COLO668 (cell line): ENCODE results near the gene MMP26.
"Not testable (repeated sequence)": the region's sequence is repeated elsewhere in the genome, so short reads cannot be mapped to it uniquely, and the experiment has no call there.

Source experiments
- DNase-seq: peaks from one replicate; lab custom pipeline; 2025; ENCODE audit not compliant: unreplicated experiment; lab: John Stamatoyannopoulos, UW

MMP26 gene

DNA sequence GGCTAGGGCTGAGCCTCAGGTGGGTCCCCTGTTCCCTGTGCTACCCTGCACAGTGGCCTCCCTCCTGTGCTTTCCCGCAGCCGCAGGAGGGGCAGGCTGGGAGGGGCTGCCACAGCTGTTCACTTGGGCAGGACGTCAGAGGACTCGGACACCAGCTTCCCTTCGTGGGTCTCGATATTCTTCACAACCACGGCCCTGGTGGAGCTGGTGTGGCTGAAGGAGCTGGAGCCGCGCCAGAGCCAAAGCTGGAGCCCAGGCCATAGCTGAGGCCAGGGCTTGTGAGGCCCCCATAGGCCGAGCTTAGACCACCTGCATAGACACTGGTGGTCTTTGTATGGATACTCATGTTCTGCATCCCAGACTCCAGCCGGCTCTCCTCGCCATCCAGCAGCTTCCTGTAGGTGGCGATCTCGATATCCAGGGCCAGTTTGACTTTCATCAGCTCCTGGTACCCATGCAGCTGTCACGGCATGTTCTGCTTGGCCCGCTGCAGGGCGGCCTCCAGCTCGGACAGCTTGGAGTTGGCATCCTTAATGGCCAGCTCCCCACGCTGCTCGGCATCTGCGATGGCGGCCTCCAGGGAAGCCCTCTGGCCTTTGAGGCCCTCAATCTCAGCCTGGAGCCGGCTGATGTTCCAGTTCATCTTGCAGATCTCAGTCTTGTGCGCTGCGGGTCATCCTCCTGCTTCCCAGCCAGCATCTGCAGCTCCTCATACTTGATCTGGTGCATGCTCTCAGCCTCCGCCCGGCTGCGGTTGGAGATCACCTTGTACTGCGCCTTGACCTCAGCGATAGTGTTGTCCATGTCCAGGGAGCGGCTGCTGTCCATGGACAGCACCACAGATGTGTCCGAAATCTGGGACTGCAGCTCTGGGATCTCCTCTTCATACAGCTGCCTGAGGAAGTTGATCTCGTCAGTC is 18.3 kb downstream of the MMP26 start:
- not testable (repeated sequence) for DNase-seq

DNA sequence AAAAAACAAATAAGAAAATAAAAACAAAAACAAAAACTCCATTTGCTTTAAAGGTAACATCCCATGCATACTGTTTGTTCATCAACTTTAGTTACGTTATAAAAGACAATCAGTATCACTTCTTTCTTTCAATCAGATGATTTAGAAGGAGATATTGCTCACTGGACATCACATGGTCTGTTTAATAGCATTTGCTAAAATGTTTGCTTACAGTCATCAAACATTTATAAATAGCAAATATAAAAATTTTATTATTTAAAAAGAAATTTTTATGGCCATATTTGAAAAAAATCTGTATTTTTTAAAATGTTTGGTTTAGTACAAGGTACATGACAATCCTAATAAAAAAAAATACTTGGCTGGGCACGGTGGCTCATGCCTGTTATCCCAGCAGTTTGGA is 22.6 kb downstream of the MMP26 start:
- no peak for DNase-seq

DNA sequence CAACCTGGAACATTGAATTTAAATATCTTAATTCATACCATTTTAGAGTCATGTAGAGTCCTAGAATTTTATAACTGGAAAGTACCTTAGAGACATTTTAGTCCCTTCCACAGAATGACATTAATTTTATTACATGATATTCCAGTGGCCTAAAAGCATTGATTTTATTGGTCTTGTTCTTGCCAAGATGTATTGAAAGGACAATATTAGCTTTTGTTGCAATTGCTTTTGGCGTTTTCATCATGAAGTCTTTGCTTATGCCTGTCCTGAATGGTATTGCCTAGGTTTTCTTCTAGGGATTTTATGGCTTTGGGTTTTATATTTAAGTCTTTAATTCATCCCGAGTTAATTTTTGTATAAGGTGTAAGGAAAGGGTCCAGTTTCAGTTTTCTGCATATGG is 36.2 kb downstream of the MMP26 start:
- no peak for DNase-seq

DNA sequence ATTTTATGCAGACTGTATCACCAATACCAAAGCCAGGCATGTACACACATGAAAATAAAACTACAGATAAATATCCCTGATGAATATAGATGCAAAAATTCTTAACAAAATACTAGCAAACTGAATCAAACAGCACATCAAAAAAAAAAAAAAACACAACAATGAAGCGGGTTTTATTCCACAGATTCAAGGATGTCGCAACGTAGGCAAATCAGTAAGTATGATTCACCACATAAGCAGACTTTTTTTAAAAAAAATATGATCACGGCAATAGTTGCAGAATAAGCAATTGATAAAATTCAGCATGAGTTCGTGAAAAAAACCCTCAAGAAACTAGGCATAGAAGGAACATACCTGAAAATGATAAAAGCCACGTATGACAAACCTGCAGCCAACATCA is 43.9 kb downstream of the MMP26 start:
- DNase-seq, result no peak

DNA sequence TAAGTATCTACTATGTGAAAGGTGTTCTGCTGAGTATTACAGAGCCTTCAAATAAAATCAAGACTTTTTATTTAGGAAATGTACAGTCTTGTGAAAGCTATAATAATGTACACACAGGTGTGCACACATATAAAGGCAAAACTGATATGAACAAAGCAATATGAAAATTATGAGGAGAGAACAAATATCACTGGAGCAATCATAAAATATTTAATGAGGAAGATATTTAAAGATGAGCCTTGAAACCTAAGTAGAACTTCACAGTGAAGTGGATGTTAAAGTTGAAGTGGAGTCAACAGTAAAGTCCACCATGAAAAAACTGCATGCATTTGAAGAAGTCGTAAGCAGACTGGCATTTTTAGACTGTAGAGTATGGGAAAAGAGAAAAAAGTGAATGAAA is 46.6 kb downstream of the MMP26 start:
- no peak for DNase-seq
